T-helper 9 cell (primary cell): ENCODE measurements around the gene STYK1.
"Not testable (repeated sequence)": the region's sequence is repeated elsewhere in the genome, so short reads cannot be mapped to it uniquely, and the experiment has no call there.

Source experiments
- DNase-seq: peaks from one replicate; pipeline ENCODE4 v3.0.0-alpha.2; 2020

The STYK1 gene

GRCh38 chr12:10618338-10618987, 55.4 kb downstream of the STYK1 start:
- no peak for DNase-seq

- no peak for DNase-seq
These were observed 56.0 kb downstream of the STYK1 start for GRCh38 chr12:10617863-10618262.

GRCh38 chr12:10615532-10615931, 58.3 kb downstream of the STYK1 start:
- no peak for DNase-seq

- DNase-seq, result no peak
These were observed 59.8 kb downstream of the STYK1 start for GRCh38 chr12:10614056-10614370.

- peak; percentile 100 for DNase-seq
These were observed 60.4 kb downstream of the STYK1 start, which contains the start of gene MAGOHB for GRCh38 chr12:10613349-10614055. Gene MAGOHB (minus strand): TSS chr12:10613609. CDS start chr12:10613532, 77 bp downstream.

- no peak for DNase-seq
These were observed 60.9 kb downstream of the STYK1 start for GRCh38 chr12:10612984-10613348.

GRCh38 chr12:10612110-10612509, 61.7 kb downstream of the STYK1 start:
- no peak for DNase-seq

- DNase-seq, result not testable (repeated sequence)
These were observed 62.6 kb downstream of the STYK1 start for GRCh38 chr12:10611258-10611657.

GRCh38 chr12:10610188-10610587, 63.7 kb downstream of the STYK1 start:
- DNase-seq, result no peak

GRCh38 chr12:10607885-10608458, 65.9 kb downstream of the STYK1 start:
- no peak for DNase-seq

- no peak for DNase-seq
These were observed 72.0 kb downstream of the STYK1 start for GRCh38 chr12:10601860-10602259.

GRCh38 chr12:10600988-10601387, 72.9 kb downstream of the STYK1 start:
- DNase-seq, result no peak

- DNase-seq, result no peak
These were observed 78.0 kb downstream of the STYK1 start for GRCh38 chr12:10595881-10596280.

- no peak for DNase-seq
These were observed 82.9 kb downstream of the STYK1 start for GRCh38 chr12:10590966-10591365.

- DNase-seq, result no peak
These were observed 89.4 kb downstream of the STYK1 start for GRCh38 chr12:10584415-10584814.

GRCh38 chr12:10582704-10583103, 91.1 kb downstream of the STYK1 start:
- no peak for DNase-seq

- DNase-seq, result not testable (repeated sequence)
These were observed 91.7 kb downstream of the STYK1 start for GRCh38 chr12:10582133-10582532.

GRCh38 chr12:10574307-10574706, 99.5 kb downstream of the STYK1 start:
- no peak for DNase-seq

- DNase-seq, result not testable (repeated sequence)
These were observed 101.8 kb downstream of the STYK1 start for GRCh38 chr12:10572021-10572490.

- DNase-seq, result no peak
These were observed 102.7 kb downstream of the STYK1 start for GRCh38 chr12:10571141-10571540.
